ENCODE results near the gene MYO16.
A peak's percentile ranks its signal among the peaks of the same experiment; 100 is the strongest.

Gene MYO16

GRCh38 chr13:109140054-109140453, 510.6 kb downstream of the MYO16 start:
- no peak for DNase-seq

GRCh38 chr13:109140479-109141349, 511.3 kb downstream of the MYO16 start:
- DNase-seq, result peak; percentile 33

- no peak for DNase-seq
Measured at GRCh38 chr13:109141706-109142105, 512.3 kb downstream of the MYO16 start.

GRCh38 chr13:109144693-109145437, 515.5 kb downstream of the MYO16 start:
- no peak for DNase-seq

GRCh38 chr13:109145631-109146030, 516.2 kb downstream of the MYO16 start:
- DNase-seq, result peak; percentile 66

GRCh38 chr13:109146393-109146792, 517.0 kb downstream of the MYO16 start:
- DNase-seq, result no peak

GRCh38 chr13:109146912-109147647, 517.7 kb downstream of the MYO16 start:
- DNase-seq, result no peak

- DNase-seq, result no peak
Measured at GRCh38 chr13:109148243-109148642, 518.8 kb downstream of the MYO16 start.

GRCh38 chr13:109150696-109151095, 521.3 kb downstream of the MYO16 start:
- no peak for DNase-seq

- no peak for DNase-seq
Measured at GRCh38 chr13:109151255-109151654, 521.8 kb downstream of the MYO16 start.

- no peak for DNase-seq
Measured at GRCh38 chr13:109151696-109152095, 522.3 kb downstream of the MYO16 start.

GRCh38 chr13:109152311-109152820, 523.0 kb downstream of the MYO16 start:
- DNase-seq, result no peak

GRCh38 chr13:109152941-109153340, 523.5 kb downstream of the MYO16 start:
- DNase-seq, result no peak

- no peak for DNase-seq
Measured at GRCh38 chr13:109154146-109154545, 524.7 kb downstream of the MYO16 start.

- no peak for DNase-seq
Measured at GRCh38 chr13:109154546-109154945, 525.1 kb downstream of the MYO16 start.

- no peak for DNase-seq
Measured at GRCh38 chr13:109154966-109155761, 525.8 kb downstream of the MYO16 start.

GRCh38 chr13:109156181-109156935, 526.9 kb downstream of the MYO16 start:
- DNase-seq, result no peak

GRCh38 chr13:109157275-109157674, 527.9 kb downstream of the MYO16 start:
- DNase-seq, result no peak

- no peak for DNase-seq
Measured at GRCh38 chr13:109158383-109158782, 529.0 kb downstream of the MYO16 start.

- DNase-seq, result no peak
Measured at GRCh38 chr13:109159650-109160309, 530.4 kb downstream of the MYO16 start.

- no peak for DNase-seq
Measured at GRCh38 chr13:109160357-109160756, 530.9 kb downstream of the MYO16 start.
